Lung microvascular endothelial cell (primary cell): ENCODE results near the gene C17orf113. TPM values are rescaled to one million over a fixed set of nuclear protein-coding genes. Genes with fewer than 3 reads are reported as not detected.

Source experiments
- DNase-seq, 2 donors: peaks; one replicate each; pipeline versions ENCODE4 v3.0.0 to v3.0.0-alpha.2; 2010; ENCODE audit warnings: low read depth in 2 of 2
- total RNA-seq: library from RNA; depleted of rRNA; stranded (reverse); fragments of >200 nt; gene quantifications from 2 replicates; pipeline ENCODE4 v1.2.1, GENCODE V29; 2014

Gene C17orf113
- 0.20 and 0.22 TPM in 2 replicates for total RNA-seq

GRCh38 chr17:42050393-42051012 lies at the start of gene C17orf113:
TSS of gene C17orf113 (minus strand) at chr17:42050601. CDS start at chr17:42043376, 7,225 bp downstream.
- peak; percentile 40 to 46 for DNase-seq

- DNase-seq, result no peak
These were observed 48.5 kb upstream of the C17orf113 start for GRCh38 chr17:42098730-42099399.

DNA sequence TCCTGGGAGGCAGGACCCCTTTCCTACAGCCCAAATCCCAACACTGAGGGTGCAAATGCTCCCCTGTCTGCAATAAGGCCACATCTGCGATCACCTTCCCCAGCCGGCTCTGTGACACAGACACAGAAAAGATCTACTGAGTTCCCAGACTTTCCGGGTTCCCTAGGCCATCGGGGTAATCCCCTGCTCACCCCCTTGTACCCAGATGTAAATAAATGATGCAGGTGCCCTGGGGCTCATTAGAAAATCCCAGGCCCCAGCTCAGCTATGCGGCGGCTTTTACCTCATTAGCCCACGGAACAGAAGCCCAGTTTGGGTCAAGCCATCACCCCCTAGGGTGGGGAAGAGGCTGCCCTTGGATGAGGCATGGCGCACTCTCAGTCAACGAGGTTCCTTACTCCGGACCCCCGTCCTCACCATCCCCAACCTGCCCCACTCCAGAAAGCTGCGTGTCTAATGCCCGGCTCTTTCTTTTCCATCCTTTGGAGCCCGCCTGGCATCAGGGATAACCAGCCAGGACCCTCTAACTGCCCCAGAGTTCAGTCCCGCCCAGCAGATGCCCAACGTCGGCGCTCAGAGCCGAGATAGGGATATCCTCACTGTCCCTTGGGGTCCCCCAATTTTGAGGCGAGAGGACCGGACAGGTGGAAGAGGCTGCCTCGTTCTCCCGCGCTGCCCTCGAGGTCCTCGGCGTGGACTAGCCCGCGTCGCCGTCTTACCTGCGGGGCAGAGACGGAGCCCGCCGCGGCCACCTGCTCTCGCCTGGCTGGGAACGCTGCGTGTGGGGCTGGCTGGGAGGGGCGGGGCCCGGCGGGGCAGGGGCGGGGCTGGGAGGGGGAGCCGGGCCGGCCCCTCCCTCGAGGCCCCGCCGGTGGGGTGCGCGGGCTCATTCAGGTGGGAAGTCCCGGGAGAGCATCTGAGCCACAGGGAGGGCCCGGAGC lies 47.6 kb upstream of the C17orf113 start, which contains the start of gene ZNF385C:
Gene ZNF385C (minus strand): TSS at position 783 of the 941 bp plus-strand sequence. CDS start 35,417 bp downstream, outside the sequence.
- DNase-seq, result no peak

GRCh38 chr17:42096360-42097111 lies 46.1 kb upstream of the C17orf113 start:
- DNase-seq, result no peak

GRCh38 chr17:42094375-42095069 lies 44.1 kb upstream of the C17orf113 start:
- DNase-seq, result no peak

GRCh38 chr17:42092939-42093338 lies 42.5 kb upstream of the C17orf113 start:
- DNase-seq, result no peak

GRCh38 chr17:42090964-42091790 lies 40.8 kb upstream of the C17orf113 start:
- no peak for DNase-seq

GRCh38 chr17:42088736-42089135 lies 38.3 kb upstream of the C17orf113 start:
- DNase-seq, result no peak

GRCh38 chr17:42087736-42088705 lies 37.6 kb upstream of the C17orf113 start:
- DNase-seq, result no peak

GRCh38 chr17:42087042-42087701 lies 36.8 kb upstream of the C17orf113 start:
- no peak for DNase-seq

- no peak for DNase-seq
These were observed 31.2 kb upstream of the C17orf113 start for GRCh38 chr17:42081516-42082129.

GRCh38 chr17:42079541-42079940 lies 29.1 kb upstream of the C17orf113 start:
- no peak for DNase-seq

GRCh38 chr17:42078396-42079043 lies 28.1 kb upstream of the C17orf113 start:
- DNase-seq, result peak in 1 of 2 donors; percentile 26

DNA sequence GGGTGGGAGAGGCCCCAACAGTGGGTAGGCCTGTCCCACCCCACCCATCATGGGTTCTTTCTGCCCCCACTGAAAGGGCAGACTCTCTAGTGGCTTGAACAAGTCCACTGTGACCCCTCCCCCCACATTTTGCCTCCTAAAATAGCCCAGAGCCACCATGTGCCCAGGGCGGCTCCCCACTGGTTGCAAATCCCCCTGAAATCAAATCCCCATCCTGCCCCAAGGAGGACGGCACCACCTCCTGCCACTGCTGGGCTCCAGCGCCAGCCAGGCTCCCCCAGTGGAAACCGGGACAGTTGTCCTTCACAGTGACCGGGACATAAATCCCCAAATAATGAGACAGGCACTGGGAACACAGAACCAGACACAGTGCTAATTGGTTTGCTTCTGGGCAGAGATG lies 27.4 kb upstream of the C17orf113 start:
- DNase-seq, result no peak

GRCh38 chr17:42076797-42077559 lies 26.6 kb upstream of the C17orf113 start:
- DNase-seq, result no peak

GRCh38 chr17:42075789-42076188 lies 25.4 kb upstream of the C17orf113 start:
- no peak for DNase-seq
